Measurements from ENCODE around the gene IZUMO2. TPM values are rescaled to one million over a fixed set of nuclear protein-coding genes. Genes with fewer than 3 reads are reported as not detected.

Gene IZUMO2
- total and polyA plus RNA-seq, 9 of the 15 experiments (the other 6 are each of a cell fraction or from before 2014, with no cell fraction given), result not detected

- Histone ChIP-seq H3K27ac (ENCODE audit: extremely low read depth, low read depth, low read length) (no peak overlapping the region), H3K9me1 (ENCODE audit: control insufficient read depth, insufficient read depth, low read length) (no peaks in the 10 kb centered on the region), H3K36me3 (ENCODE audit: control insufficient read depth, insufficient read depth, low read length) (no peaks in the 10 kb centered on the region), H3K27me3 (ENCODE audit: control insufficient read depth in 2 of 2, insufficient read depth in 2 of 2, low read length in 2 of 2) (peaks cover 0 to 13% of the 10 kb centered on the region in 2 experiments; a peak in 2 of 5 replicates), H4K20me1 (replicated peaks; ENCODE audit: control insufficient read depth, insufficient read depth, low read length) (no peaks in the 10 kb centered on the region; the same call in 1 of the 2 replicates), H2AFZ (ENCODE audit: low read depth, low read length) (no peak overlapping the region), H3K4me2 (ENCODE audit: insufficient read depth, low read length) (no peak overlapping the region), H3K4me1 (replicated peaks in 1 of 2; ENCODE audit: control insufficient read depth in 2 of 2, insufficient read depth in 2 of 2, low read length in 2 of 2) (no peaks in the 10 kb centered on the region; a peak in 1 of 5 replicates), H3K4me3 (no peak overlapping the region), H3K9me3 (replicated peaks; ENCODE audit: control insufficient read depth, insufficient read depth, low read depth, low read length) (no peaks in the 10 kb centered on the region), H3K9ac (ENCODE audit: insufficient read depth in 1 of 2, low read depth in 2 of 2, low read length in 2 of 2) (no peak overlapping the region), H3K79me2 (ENCODE audit: control insufficient read depth, insufficient read depth, low read length) (no peaks in the 10 kb centered on the region)
- ChIA-PET CTCF (ENCODE audit: low intra/inter-chr PET ratio) (no interaction called here), POLR2A (interaction anchor here (0.5 kb wide), 1 partner anchor 1806 kb away, joined by 3 read pairs; the partner anchor contains the start of gene KDELR1)
- TF ChIP-seq OTX1 (CRISPR knock-in tag; IDR thresholded peaks at IDR 0.05) (no peak), RBM25 (IDR thresholded peaks at IDR 0.05; ENCODE audit: low read depth, low read length, severe bottlenecking) (peak; percentile 46), ZNF217 (CRISPR knock-in tag; IDR thresholded peaks at IDR 0.05) (no peak)
- FAIRE-seq (no peak), DNase-seq (ENCODE audit: extremely low read depth in 1 of 4, low spot score in 3 of 4) (no peak), ATAC-seq (no peak)
- no TSS peak for BruUV-seq (replicated peaks)
- intact Hi-C loops (cut with micrococcal nuclease) (no loop called here), in situ Hi-C loops (cut with MboI) (no loop called here)
- WGBS (ENCODE audit: insufficient coverage, low coverage, missing lambda C conversion rate), result 11% methylated on average over 3 of the region's 3 CpGs
These were observed 34.3 kb upstream of the IZUMO2 start for GRCh38 chr19:50197348-50197747.

GRCh38 chr19:50196322-50196932, 33.3 kb upstream of the IZUMO2 start:
- Histone ChIP-seq H3K36me3 (ENCODE audit: control insufficient read depth, insufficient read depth, low read length) (no peaks in the 10 kb centered on the region), H3K27ac (ENCODE audit: extremely low read depth, low read depth, low read length) (no peak overlapping the region), H3K9me3 (replicated peaks; ENCODE audit: control insufficient read depth, insufficient read depth, low read depth, low read length) (no peaks in the 10 kb centered on the region), H3K4me1 (replicated peaks in 1 of 2; ENCODE audit: control insufficient read depth in 2 of 2, insufficient read depth in 2 of 2, low read length in 2 of 2) (no peaks in the 10 kb centered on the region; a peak in 1 of 5 replicates), H3K9me1 (ENCODE audit: control insufficient read depth, insufficient read depth, low read length) (no peaks in the 10 kb centered on the region), H2AFZ (ENCODE audit: low read depth, low read length) (no peak overlapping the region), H3K4me3 (no peak overlapping the region), H3K4me2 (ENCODE audit: insufficient read depth, low read length) (no peak overlapping the region), H3K9ac (ENCODE audit: insufficient read depth in 1 of 2, low read depth in 2 of 2, low read length in 2 of 2) (no peak overlapping the region), H4K20me1 (replicated peaks; ENCODE audit: control insufficient read depth, insufficient read depth, low read length) (no peaks in the 10 kb centered on the region; the same call in 1 of the 2 replicates), H3K79me2 (ENCODE audit: control insufficient read depth, insufficient read depth, low read length) (no peaks in the 10 kb centered on the region), H3K27me3 (ENCODE audit: control insufficient read depth in 2 of 2, insufficient read depth in 2 of 2, low read length in 2 of 2) (peaks cover 0 to 15% of the 10 kb centered on the region in 2 experiments; a peak in 2 of 5 replicates)
- 1% methylated on average over 4 of the region's 4 CpGs for WGBS (ENCODE audit: insufficient coverage, low coverage, missing lambda C conversion rate)
- TF ChIP-seq TRIM24 (IDR thresholded peaks at IDR 0.05) (no peak), XRCC3 (IDR thresholded peaks at IDR 0.05) (no peak), L3MBTL2 (IDR thresholded peaks at IDR 0.05) (no peak), ZNF24 (IDR thresholded peaks at IDR 0.05) (no peak), C11orf30 (IDR thresholded peaks at IDR 0.05; ENCODE audit: low read depth) (no peak)
- ATAC-seq, result no peak
- in situ Hi-C loops (cut with MboI) (no loop called here), intact Hi-C loops (cut with micrococcal nuclease) (no loop called here)
- POLR2A ChIA-PET, result no interaction called here
- no TSS peak for BruUV-seq (replicated peaks)
- no peak for DNase-seq (ENCODE audit: extremely low read depth in 1 of 4, low spot score in 3 of 4)
- FAIRE-seq, result no peak
- CTCF ChIA-PET (ENCODE audit: low intra/inter-chr PET ratio), result no interaction called here
